Activated CD4-positive, alpha-beta T cell treated with anti-CD3 and anti-CD28 coated beads, Interleukin-2, amount 50 U/mL, for 4 hours (primary cell): ENCODE measurements around the gene DMAC2L.
"Not testable (repeated sequence)": the region's sequence is repeated elsewhere in the genome, so short reads cannot be mapped to it uniquely, and the experiment has no call there.

Experiments used
- DNase-seq, 2 experiments: peaks; one replicate each; pipeline ENCODE4 v3.0.0-alpha.2; 2020

DMAC2L gene, protein sequence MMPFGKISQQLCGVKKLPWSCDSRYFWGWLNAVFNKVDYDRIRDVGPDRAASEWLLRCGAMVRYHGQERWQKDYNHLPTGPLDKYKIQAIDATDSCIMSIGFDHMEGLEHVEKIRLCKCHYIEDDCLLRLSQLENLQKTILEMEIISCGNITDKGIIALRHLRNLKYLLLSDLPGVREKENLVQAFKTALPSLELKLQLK

DNA sequence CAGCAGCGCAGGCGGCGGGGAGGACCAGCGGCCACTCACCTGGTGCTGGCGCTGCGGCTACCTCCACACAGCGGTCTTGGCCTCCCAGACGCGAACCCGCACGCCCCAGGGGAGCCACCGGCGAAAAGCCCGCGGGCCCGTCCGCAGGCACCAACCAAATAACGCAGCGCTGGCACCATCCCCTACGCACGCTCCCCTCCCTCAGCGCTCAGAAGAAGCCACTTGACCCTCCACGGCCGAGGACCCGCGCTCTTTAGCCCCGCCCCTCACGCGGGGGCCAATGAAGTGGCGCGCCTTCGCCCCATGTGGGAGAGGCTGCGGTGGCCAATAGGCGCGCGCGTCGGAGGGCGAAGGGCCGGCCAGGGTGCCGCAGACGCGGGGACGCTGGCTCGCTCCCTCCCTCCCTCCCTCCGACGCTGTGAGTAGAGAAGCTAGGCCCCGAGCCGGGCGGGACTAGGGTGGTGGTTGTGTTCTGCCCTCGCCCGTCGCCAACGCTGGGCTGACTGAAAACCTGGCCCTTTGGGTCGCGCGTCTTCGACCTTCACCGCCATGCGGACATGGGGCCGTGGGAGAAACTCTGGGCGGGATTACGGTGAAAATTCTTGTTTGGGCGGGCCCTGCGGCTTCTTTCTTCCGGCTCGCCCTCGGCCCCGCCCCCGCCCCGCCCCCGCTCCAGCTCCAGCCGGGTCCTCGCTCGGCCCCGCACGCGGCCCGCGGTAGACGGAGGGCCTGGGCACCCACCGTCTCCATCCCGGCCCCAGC, at the start of gene DMAC2L, which contains the start of gene L2HGDH:
Gene DMAC2L (plus strand): TSS at position 353 of the 762 bp plus-strand sequence. CDS start 9,164 bp downstream, outside the sequence.
Gene L2HGDH (minus strand): TSS at position 258 of the 762 bp plus-strand sequence. CDS start 79 bp downstream, at position 179.
- peak; percentile 78 for DNase-seq

DNA sequence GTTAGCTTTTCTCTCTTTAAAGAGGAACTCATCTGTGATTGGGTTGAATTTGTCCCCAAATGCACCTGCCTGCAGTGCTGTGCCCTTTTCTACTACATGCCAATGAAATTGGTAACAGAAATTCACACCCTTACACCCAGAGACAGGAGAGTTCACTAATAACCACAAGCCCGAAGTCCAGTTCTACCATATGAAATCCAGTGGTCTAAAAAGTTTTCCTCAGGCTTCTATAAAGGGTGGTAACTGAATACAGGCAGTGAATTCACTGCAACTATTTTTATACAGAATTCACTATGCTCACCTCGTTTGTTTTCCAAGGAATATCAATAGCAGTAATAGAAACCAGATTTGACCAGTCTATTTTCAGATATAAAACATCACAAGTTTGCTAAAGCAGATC, 49.3 kb upstream of the DMAC2L start:
- no peak for DNase-seq

DNA sequence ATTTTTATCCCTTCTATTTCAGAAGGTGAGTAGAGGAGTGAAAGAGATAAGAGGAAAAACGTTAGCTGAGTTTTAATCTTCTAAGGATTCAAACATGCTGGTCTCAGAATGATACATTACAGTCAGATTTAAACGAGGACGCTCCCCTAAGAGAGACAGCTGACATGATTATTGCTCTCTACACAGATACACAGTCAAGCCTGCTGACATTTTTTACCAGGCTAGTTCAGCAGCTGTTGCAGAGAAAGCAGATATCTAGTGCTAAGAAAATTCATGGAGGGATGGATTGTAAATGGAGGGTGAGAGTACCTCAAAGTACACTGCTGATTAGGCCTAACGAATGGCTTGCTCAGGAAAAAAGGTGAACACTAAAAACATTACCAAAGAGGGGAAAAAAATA, 48.8 kb upstream of the DMAC2L start:
- no peak for DNase-seq

DNA sequence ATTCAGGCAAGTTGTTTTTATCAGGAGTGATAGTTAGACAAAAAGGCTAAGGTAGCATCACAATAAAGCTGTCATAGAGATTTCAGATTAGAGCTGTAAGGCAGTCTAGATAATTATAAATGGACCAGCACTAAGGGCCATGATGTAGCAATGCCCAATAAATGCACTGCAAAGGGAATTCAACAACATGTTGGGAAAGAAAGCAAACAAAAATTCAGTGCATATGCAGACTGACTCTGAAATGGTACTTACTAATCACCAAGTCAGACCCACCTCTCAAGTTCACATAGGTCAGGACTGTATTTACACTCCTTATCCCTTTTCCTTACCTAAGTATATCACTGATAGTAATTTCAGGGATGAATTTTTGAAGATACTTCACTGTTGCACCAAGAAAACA, 47.1 kb upstream of the DMAC2L start:
- DNase-seq: no peak

DNA sequence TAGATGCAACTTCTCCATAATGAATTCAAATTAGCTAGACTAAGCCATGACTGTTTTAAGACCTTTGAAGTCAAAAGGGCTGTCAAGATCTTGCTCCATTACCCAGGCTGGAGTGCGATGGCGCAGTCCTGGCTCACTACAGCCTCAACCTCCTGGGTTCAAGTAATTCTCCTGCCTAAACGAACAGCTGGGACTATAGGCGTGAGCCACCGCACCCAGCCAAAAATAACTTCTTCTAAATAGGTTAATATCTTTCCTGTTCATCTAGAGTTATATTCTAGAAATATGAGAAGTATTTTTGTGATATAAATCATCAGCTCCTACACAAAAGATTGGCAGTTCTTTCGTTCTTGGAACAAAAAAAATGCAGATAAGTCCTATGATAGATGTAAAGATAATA, 41.2 kb upstream of the DMAC2L start:
- no peak for DNase-seq

DNA sequence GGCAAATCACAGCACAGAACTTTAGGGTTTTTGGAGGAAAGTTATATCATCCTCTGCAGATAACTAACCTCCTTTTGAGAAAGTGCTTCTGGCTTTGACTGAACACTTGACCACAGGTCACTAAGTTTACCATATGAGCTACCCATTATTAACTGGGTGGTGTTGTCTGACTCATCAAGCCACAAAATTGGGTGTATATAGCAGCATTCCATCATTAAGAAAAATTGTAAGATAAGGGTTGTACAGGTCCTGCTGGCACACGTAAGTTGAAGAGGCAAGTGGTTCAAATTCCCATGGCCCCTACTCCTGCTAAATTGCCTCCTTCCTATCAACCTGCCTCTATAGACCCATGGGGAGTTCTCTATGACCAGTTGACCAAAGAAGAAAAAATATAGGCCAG, 39.6 kb upstream of the DMAC2L start:
- DNase-seq: no peak

DNA sequence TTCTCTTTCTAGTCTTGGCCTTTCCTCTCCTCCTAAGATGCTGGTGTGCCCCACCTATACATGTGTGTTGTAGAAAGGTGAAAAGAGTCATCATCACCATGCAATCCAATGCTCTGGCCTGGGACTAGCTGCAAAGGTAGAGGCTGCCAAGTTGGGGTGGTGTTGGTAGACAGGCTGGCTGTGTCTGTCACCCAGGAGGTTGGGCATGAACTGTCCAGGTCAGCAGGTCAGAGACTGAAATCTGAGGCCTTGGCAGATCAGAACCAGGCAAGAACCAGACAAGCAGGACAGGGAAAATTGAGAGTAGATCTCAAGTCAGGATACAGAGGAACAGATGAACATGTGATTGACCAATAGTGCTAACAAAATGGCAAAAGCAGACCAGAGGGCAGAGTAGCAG, 26.3 kb upstream of the DMAC2L start:
- no peak for DNase-seq

DNA sequence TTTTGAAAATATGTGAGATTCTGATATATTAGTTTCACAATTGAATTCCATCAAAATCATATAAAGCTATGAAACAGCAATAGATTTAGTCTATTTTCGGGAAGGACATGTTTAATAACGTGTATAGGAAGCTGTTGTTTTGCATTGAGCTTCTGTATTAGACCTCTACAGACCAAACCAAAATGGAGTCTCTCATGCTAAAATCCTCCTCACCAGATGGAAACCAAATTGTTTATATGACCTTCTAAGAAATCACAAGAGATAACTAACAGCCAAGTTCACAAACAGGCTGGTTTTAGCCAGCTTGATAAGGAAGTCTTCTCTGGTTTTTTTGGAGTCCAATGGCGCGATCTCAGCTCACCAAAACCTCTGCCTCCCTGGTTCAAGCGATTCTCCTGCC, 24.0 kb upstream of the DMAC2L start:
- DNase-seq: no peak

DNA sequence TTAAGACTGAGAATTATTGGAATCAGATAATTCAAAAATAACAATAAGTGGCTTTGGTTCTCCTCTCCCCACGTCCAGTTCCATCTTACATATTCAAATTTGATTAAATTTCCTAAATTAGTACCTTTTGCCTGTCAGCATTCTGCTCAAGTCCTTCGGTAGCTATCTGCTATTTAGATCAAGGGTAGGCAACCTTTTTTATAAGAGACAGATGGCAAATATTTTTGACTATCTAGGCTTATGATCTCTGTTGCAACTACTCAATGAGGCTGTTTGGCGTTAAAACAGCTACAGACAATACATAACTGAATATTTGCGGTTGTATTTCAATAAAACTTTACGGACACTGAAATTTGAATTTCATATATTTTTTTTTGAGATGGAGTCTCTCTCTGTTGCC, 21.8 kb upstream of the DMAC2L start:
- DNase-seq: no peak

DNA sequence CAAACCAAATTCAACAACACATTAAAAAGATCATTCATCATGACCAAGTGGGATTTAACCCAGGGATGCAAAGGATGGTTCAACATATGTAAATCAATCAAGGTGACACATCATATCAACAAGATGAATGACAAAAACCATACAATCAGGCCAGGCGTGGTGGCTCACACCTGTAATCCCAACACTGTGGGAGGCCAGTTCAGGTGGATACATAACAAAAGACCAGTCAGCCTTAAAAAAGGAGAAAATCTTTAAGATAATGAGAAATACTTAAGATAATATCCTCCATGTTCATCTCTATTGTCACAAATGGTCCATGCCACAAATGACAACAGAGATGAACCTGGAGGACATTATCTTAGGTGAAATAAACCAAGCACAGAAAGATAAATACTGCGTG, 12.5 kb upstream of the DMAC2L start:
- DNase-seq: no peak

DNA sequence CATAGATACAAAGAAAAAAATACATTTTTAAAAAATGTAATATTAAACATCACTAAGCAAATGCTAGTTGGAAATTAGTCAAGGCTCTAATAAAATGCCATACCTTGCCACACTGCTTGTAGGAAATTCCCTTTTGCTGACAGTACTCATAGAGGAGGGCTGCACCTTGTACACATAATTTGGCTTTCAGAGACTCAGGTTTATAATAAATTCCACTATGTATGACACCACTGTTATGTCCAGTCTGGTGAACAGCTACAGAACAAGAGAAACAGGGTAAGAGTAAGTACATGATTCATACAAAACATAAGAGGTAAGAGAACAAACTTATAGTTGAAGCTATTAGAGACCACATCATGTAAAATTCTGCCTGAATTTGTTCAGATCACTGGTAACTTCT, 10.2 kb upstream of the DMAC2L start:
- no peak for DNase-seq

DNA sequence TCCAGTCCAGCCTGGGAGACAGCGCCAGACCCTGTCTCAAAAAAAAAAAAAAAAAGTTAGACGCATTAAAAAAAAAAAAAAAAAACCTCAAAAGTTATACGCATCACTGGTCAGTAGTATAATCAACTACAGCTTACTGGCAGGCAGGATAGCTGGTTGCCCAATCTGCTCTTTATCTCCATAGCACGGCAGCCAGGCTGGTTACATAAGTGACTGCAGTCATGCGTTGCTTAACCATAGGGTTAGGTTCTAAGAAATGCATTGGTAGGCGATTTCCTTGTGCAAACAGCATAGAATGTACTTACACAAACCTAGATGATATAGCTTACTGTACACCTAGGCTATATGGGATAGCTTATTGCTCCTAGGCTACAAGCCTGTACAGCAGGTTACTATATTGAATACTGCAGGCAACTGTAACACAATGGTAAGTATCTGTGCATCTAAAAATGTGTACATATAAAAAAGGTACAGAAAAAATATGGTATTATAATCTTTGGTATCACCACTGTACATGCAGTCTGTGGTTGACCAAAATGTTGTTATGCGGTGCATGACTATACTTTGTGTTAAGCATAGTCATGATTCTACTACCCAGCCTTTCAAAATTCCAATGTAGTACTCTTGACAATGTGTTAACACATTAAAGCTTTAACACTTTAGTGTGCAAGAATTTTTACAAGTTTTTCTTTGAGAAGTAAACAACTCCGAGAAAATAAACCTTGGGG, 8.2 kb upstream of the DMAC2L start:
- no peak for DNase-seq

DNA sequence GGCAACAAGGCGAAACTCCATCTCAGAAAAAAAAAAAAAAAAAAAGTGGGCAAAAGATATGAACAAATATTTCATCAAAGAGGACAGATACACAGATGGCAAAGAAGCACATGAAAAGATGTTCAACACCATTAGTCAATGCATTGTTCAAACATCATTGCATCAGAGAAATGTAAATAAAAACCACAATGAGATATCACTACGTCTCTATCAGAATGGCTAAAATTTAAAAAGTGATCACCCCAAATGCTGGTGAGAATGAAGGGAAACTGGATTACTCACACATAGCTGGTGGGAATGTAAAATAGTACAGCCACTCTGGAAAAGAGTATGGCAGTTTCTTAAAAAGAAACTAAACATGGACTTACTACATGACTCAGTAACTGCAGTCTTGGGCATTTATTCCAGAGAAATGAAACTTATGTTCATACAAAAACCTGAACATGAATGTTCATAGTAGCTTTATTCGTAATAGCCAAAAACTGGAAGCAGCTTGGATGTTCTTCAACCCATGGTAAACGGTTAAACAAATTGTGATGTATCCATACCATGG, 3.7 kb upstream of the DMAC2L start:
- DNase-seq: no peak

DNA sequence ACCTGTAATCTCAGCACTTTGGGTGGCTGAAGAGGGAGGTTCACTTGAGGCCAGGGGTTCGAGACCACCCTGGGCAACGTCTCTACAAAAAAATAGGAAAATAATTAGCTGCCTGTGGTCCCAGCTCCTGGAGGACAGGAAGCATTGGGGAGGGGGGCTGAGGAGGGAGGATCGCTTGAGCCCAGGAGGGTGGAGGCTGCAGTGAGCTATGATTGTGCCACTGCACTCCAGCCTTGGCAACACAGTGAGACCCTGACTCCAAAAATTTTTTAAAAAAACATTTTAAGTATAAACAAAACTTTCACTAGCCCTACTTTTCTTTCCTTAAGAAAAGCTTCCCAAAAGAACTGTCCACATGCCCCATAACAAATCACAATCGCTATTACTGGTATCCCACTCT, 1.7 kb upstream of the DMAC2L start:
- DNase-seq: no peak

DNA sequence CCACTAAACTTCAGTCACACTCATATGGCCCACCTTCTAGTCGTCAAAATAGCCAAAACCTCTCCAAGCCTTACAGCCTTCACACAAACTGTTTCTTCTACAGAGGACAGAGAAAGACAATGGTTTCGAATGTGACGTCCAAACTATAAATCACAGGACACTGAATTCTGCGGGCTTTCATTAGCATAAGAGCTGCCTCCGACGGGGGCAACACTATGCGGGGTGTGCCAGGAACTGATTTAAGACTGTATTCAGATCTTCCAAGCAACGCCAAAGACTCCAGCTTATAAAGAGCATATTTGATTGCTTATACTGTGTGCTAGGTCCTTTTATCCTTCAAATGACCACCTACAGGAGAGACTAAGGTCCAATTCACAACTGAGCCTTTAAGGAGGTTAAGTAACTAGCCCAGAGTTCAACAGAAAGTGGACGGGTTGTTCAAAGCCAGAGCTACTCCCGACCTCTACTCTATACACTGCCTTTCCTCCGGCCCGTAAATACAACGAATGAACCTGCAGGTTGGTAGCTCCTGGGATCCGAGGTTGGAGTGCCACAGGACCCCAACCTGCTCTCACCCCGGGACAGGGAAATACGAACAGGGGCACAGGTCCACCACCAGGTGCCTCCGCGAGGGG, 670 bp upstream of the DMAC2L start:
- no peak for DNase-seq

DNA sequence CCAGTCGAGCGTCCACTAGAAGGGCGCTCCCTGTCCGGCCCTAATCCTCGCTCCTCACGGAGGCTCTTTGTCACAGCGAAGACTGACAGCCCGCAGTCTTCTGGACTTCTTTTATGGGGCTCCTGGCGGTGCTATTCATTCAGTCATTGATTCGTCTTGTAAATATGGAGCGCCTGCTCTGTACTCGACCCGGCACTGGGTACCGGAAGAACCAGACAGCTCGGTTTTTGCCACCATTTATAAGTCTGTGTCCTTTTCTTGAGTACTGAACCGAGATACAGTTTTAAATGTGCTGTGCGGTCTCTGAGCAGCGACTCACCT, 570 bp downstream of the DMAC2L start:
- DNase-seq: no peak

DNA sequence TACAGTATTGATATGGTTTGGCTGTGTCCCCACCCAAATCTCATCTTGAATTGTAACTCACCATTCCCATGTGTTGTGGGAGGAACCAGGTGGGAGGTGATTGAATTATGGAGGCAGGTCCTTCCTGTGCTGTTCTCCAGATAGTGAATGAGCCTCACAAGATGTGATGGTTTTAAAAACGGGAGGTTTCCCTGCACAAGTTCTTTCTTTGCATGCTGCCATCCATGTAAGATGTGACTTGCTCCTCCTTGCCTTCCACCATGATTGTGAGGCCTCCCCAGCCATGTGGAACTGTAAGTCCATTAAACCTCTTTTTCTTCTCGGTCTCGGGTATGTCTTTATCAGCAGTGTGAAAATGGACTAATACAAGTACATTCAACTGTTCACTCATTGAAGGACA, 2.0 kb downstream of the DMAC2L start:
- not testable (repeated sequence) for DNase-seq

DNA sequence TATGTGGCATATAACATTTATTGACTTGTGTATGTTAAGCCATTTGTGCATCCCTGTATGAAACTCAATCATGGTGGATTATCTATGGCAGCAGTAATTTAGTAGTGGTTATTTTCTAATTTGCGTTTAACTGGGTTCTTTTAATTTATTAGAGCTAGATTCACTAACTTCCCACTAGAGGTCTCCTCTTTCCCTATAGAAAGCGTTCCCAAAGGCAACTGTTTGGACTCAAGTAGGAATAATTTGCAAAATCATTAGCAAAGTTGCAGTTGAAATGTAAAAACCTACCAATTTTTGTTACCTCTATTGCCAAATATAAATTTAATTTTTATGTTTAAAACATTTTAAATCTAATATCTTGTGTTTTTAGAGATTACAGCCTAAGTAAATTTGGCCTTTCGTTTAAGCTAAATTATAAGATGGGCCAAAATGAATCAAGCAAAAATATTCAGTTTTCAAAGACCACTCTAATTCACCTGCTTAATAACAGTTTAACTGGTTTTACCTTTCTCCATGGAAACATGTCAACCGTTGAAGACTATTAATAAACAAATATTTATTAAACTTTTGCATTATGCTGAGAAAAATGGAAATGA, 6.0 kb downstream of the DMAC2L start:
- DNase-seq: no peak

DNA sequence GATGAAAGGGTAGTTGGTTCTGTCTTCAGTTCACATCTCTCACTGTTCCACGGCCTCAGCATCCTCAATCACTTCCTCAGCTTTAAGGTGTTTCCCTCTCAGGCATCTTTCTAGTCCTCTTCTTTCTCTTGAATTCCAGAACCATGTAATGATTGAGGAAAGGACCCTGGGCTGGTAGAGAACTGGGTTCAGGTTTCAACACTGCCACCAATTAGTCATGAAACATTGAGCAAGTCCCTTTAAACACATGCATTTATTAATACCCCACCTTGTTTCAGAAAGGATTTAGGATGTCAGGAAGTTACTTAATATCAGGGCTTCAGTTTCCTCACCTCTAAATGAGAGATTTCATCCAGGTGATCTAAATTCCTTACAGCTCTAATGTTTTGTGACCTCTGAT, 7.2 kb downstream of the DMAC2L start:
- no peak for DNase-seq

DNA sequence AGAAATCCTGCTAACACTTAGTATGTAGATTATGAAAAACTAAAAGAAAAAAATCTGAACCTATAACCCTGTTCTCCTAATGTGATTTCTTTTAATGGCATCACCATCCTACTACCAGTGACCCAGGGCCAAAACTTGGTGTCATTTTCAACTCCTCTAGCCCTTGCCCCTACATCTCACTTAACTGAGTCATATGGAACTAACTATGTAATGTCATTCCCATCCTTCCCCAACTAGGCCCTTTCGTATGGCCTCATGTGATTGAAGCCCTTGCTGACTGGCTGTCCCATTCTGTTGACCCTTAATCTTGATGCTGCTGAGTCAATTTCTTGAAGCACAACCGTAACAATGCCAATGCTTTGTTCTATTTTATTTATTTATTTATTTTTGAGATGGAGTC, 7.6 kb downstream of the DMAC2L start:
- DNase-seq: no peak

DNA sequence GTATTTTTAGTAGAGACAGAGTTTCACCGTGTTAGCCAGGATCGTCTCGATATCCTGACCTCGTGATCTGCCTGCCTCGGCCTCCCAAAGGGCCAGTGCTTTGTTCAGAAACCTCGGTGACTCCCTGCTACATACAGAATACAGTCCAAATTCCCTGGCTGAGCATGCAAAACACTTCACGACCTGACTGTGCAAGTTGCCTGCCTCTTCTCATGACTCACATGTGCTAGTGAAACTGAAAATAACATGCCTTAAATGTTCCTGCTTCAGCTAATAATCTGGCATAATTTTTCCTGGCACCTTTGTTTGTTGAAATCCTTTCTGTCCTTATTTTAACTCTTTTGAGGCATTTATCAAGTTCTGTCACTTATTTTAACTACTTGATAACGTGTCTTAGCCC, 8.2 kb downstream of the DMAC2L start:
- no peak for DNase-seq

DNA sequence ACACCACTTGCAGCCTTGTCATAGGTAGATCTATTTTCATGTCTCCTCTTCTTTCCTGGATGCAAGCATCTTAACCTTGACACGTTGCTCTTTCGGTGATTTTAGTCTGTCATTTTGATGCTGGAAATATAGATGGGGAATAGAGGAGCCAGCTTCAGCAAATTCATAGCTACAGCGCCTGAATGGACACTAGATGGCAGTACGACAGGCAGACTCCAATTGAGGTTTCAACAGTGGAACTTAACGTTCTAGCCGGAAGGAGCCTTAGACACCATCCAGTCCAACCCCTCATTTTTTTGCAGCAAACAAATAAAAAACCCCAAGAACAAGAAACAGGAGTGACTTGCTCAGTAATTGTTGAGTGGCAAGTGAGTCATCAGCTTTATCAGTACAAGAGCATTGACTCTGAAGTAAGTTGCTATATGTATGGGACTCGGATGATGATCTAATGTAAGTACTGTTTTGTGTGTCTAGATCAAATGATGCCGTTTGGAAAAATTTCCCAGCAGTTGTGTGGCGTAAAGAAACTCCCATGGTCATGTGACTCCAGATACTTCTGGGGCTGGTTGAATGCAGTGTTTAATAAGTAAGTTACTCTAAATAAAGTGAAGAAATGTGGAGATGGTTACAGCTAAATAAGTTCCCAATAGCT, 9.0 kb downstream of the DMAC2L start:
- peak; percentile 48 to 57 for DNase-seq
